SK-N-SH (cell line): ENCODE measurements around the gene FGF9. TPM values are rescaled to one million over a fixed set of nuclear protein-coding genes. Genes with fewer than 3 reads are reported as not detected.

Experiments used
- CTCF ChIA-PET: fragments of 300-600, 350-600 bp; formaldehyde crosslinking; extraction: SDS; loops from one replicate; lab custom pipeline; 2021; lab: Yijun Ruan, JAX
- POLR2A ChIA-PET: fragments of 350-600 bp; sonication (Branson Sonifier 250); formaldehyde crosslinking; extraction: SDS; loops from one replicate; lab custom pipeline; 2020; ENCODE audit warnings: antibody characterized with exemption, inconsistent platforms; lab: Yijun Ruan, JAX
- DNase-seq: peaks from one replicate; pipeline ENCODE4 v3.0.0; 2012
- H2AFZ ChIP-seq: fragments of 200-600 bp; sonication (generic); 2 replicates; pipeline ENCODE4 v1.8.1; 2016; ENCODE audit warnings: antibody characterized with exemption, mild to moderate bottlenecking, low read depth
- H3F3A ChIP-seq: fragments of 200-600 bp; sonication (generic); replicated peaks from 2 replicates; pipeline ENCODE3; 2016; ENCODE audit warnings: antibody characterized with exemption, mild to moderate bottlenecking; ENCODE audit not compliant: insufficient read depth
- H3K27ac ChIP-seq, 2 experiments: fragments of 200-500 bp in 1 of 2; fragments of 200-600 bp in 1 of 2; sonication (Bioruptor generic) in 1 of 2; sonication (generic), shearing (Covaris generic) in 1 of 2; 2 replicates each; pipeline versions ENCODE4 v1.5.1 to v1.6.1; 2014 to 2016; ENCODE audit warnings: low read depth in 2 of 2, inconsistent platforms in 1 of 2, low read length in 1 of 2, mild to moderate bottlenecking in 1 of 2, mixed read lengths in 1 of 2
- H3K27me3 ChIP-seq: fragments of 200-600 bp; sonication (generic), shearing (Covaris generic); 2 replicates; pipeline ENCODE4 v1.6.1; 2016; ENCODE audit warnings: mixed run types; ENCODE audit not compliant: insufficient read depth
- H3K36me3 ChIP-seq, 2 experiments: fragments of 200-500 bp in 1 of 2; fragments of 200-600 bp in 1 of 2; sonication (Bioruptor generic) in 1 of 2; sonication (generic) in 1 of 2; replicated peaks in 1 of 2; 2 replicates each; pipeline versions ENCODE3 to v1.5.1; 2014 to 2016; ENCODE audit warnings: low read length in 1 of 2, mild to moderate bottlenecking in 1 of 2; ENCODE audit not compliant: insufficient read depth in 2 of 2, control insufficient read depth in 1 of 2
- H3K4me1 ChIP-seq, 2 experiments: fragments of 200-500 bp in 1 of 2; fragments of 200-600 bp in 1 of 2; sonication (Bioruptor generic) in 1 of 2; sonication (generic), shearing (Covaris generic) in 1 of 2; 2 replicates each; pipeline versions ENCODE4 v1.5.1 to v1.6.1; 2014 to 2016; ENCODE audit warnings: low read depth in 1 of 2, low read length in 1 of 2, mixed run types in 1 of 2; ENCODE audit not compliant: insufficient read depth in 2 of 2, control insufficient read depth in 1 of 2
- H3K4me2 ChIP-seq: fragments of 200-600 bp; sonication (generic), shearing (Covaris generic); 2 replicates; pipeline ENCODE4 v1.6.1; 2017; ENCODE audit warnings: mixed run types
- H3K4me3 ChIP-seq, 2 experiments: fragments of 200-500 bp in 1 of 2; fragments of 200-600 bp in 1 of 2; sonication (Bioruptor generic) in 1 of 2; sonication (generic), shearing (Covaris generic) in 1 of 2; 2 replicates each; pipeline versions ENCODE4 v1.5.1 to v1.8.1; 2014 to 2016; ENCODE audit warnings: low read depth in 2 of 2, inconsistent platforms in 1 of 2, low read length in 1 of 2, mild to moderate bottlenecking in 1 of 2, mixed read lengths in 1 of 2, moderate library complexity in 1 of 2
- H3K79me2 ChIP-seq: fragments of 200-600 bp; sonication (generic); 2 replicates; pipeline ENCODE4 v1.8.1; 2017; ENCODE audit warnings: mild to moderate bottlenecking; ENCODE audit not compliant: insufficient read depth
- H3K9ac ChIP-seq: fragments of 200-600 bp; sonication (generic); 2 replicates; pipeline ENCODE4 v1.6.1; 2017; ENCODE audit warnings: mixed run types
- H3K9me2 ChIP-seq: fragments of 200-600 bp; sonication (generic); 2 replicates; pipeline ENCODE4 v1.6.1; 2017; ENCODE audit warnings: mixed run types
- H3K9me3 ChIP-seq: fragments of 200-600 bp; sonication (generic); 2 replicates; pipeline ENCODE4 v1.6.1; 2017; ENCODE audit warnings: mixed run types, mild to moderate bottlenecking, moderate library complexity
- H4K20me1 ChIP-seq: fragments of 200-600 bp; sonication (generic); 2 replicates; pipeline ENCODE4 v1.6.1; 2017; ENCODE audit warnings: mild to moderate bottlenecking, mixed run types; ENCODE audit not compliant: insufficient read depth
- CHD2 ChIP-seq: fragments of 150-350 bp; IDR thresholded peaks from 2 replicates; pipeline ENCODE4 v1.6.1; 2018; ENCODE audit warnings: low read length; ENCODE audit not compliant: partially characterized antibody
- CTCF ChIP-seq: fragments of 200-600 bp; sonication (generic); IDR thresholded peaks from 2 replicates; pipeline ENCODE4 v1.6.1; 2017; ENCODE audit warnings: antibody characterized with exemption, mild to moderate bottlenecking, moderate library complexity
- FOSL2 ChIP-seq: IDR thresholded peaks from 2 replicates; pipeline ENCODE4 v1.4.0; 2012; ENCODE audit warnings: low read depth, mild to moderate bottlenecking, moderate library complexity, borderline replicate concordance
- FOXM1 ChIP-seq: IDR thresholded peaks from 2 replicates; pipeline ENCODE4 v1.4.0; 2012; ENCODE audit warnings: low read depth, mild to moderate bottlenecking
- GABPA ChIP-seq: IDR thresholded peaks from 2 replicates; pipeline ENCODE4 v1.4.0; 2012; ENCODE audit warnings: low read depth, mild to moderate bottlenecking
- MEF2A ChIP-seq: IDR thresholded peaks from 2 replicates; pipeline ENCODE4 v1.4.0; 2012; ENCODE audit warnings: low read depth, borderline replicate concordance
- MXI1 ChIP-seq: IDR thresholded peaks from 2 replicates; pipeline ENCODE4 v1.6.1; 2012; ENCODE audit warnings: mild to moderate bottlenecking, low read depth, low read length, improper control_type of control experiment
- NFIC ChIP-seq: IDR thresholded peaks from 2 replicates; pipeline ENCODE4 v1.4.0; 2012; ENCODE audit warnings: borderline replicate concordance
- PBX3 ChIP-seq: IDR thresholded peaks from 2 replicates; pipeline ENCODE4; 2012
- POLR2AphosphoS5 ChIP-seq: IDR thresholded peaks from 2 replicates; pipeline ENCODE4 v1.6.1; 2012; ENCODE audit warnings: low read depth, low read length
- RAD21 ChIP-seq: IDR thresholded peaks from 2 replicates; pipeline ENCODE4 v1.6.1; 2012; ENCODE audit warnings: mild to moderate bottlenecking, low read length
- RCOR1 ChIP-seq: fragments of 150-350 bp; IDR thresholded peaks from 2 replicates; pipeline ENCODE4 v1.6.1; 2017; ENCODE audit warnings: antibody characterized with exemption, low read length
- RXRA ChIP-seq: IDR thresholded peaks from 2 replicates; pipeline ENCODE4 v1.4.0; 2012; ENCODE audit warnings: low read depth, mild to moderate bottlenecking, borderline replicate concordance
- SIN3A ChIP-seq: IDR thresholded peaks from 2 replicates; pipeline ENCODE4 v1.6.1; 2012; ENCODE audit warnings: low read depth, mild to moderate bottlenecking, low read length, moderate library complexity, borderline replicate concordance
- SMC3 ChIP-seq: IDR thresholded peaks from 2 replicates; pipeline ENCODE4 v1.6.1; 2012; ENCODE audit warnings: low read depth, low read length, improper control_type of control experiment
- TCF12 ChIP-seq: IDR thresholded peaks from 2 replicates; pipeline ENCODE4 v1.4.0; 2012
- TEAD4 ChIP-seq: IDR thresholded peaks from 2 replicates; pipeline ENCODE4 v1.4.0; 2012; ENCODE audit warnings: mild to moderate bottlenecking, borderline replicate concordance; ENCODE audit not compliant: insufficient read depth
- USF1 ChIP-seq: IDR thresholded peaks from 2 replicates; pipeline ENCODE4 v1.4.0; 2012; ENCODE audit warnings: low read depth, borderline replicate concordance
- WGBS: methylation state at CpG from one replicate; pipeline ENCODE4 v1.1.6; 2017; ENCODE audit warnings: low lambda C conversion rate; 5-methylcytosine and 5-hydroxymethylcytosine counted together
- polyA plus RNA-seq, 3 experiments: library from polyadenylated mRNA; depleted of rRNA; stranded (reverse); fragments of >200 nt; gene quantifications; 2 replicates each; pipeline ENCODE4 v1.2.3, GENCODE V29; 2012

The FGF9 gene
- polyA plus RNA-seq, 1 of the 3 experiments (the other 2 are of a cell fraction), result not detected

GRCh38 chr13:21738630-21739029, 67.8 kb downstream of the FGF9 start:
- Histone ChIP-seq H3K9me2 (no peaks in the 10 kb centered on the region), H3K4me1 (no peaks in the 10 kb centered on the region), H2AFZ (no peak overlapping the region), H3K9ac (no peak overlapping the region)
- no peak for TF ChIP-seq FOXM1
- no peak for TF ChIP-seq GABPA
- TF ChIP-seq TEAD4, result no peak
- TF ChIP-seq USF1, result no peak
- TF ChIP-seq RAD21, result no peak
- no peak for TF ChIP-seq MXI1
- TF ChIP-seq RCOR1, result no peak
- TF ChIP-seq SMC3, result no peak
- no peak for TF ChIP-seq RXRA
- TF ChIP-seq NFIC, result no peak
- TF ChIP-seq, all 33 proteins: peak for 0
- H3K4me2 ChIP-seq, result no peak overlapping the region
- no peaks in the 10 kb centered on the region for H3K79me2 ChIP-seq
- no peaks in the 10 kb centered on the region for H3F3A ChIP-seq
- H3K4me3 ChIP-seq, result no peak overlapping the region
- DNase-seq, result no peak
- H3K9me3 ChIP-seq, result no peaks in the 10 kb centered on the region
- H3K27me3 ChIP-seq, result peaks cover 42% of the 10 kb centered on the region; the same call in 1 of the 2 replicates
- POLR2A ChIA-PET, result no interaction called here
- 3% methylated on average over 3 of the region's 5 CpGs for WGBS
- H3K36me3 ChIP-seq, result no peaks in the 10 kb centered on the region
- no peak overlapping the region for H3K27ac ChIP-seq
- H4K20me1 ChIP-seq, result no peaks in the 10 kb centered on the region
- CTCF ChIA-PET, result no interaction called here

GRCh38 chr13:21739771-21740170, 68.9 kb downstream of the FGF9 start:
- Histone ChIP-seq H3K9me3 (no peaks in the 10 kb centered on the region), H3K79me2 (no peaks in the 10 kb centered on the region)
- POLR2A ChIA-PET, result no interaction called here

More at GRCh38 chr13:21739771-21740170, 68.9 kb downstream of the FGF9 start:
- Histone ChIP-seq H3K4me1 (no peaks in the 10 kb centered on the region), H4K20me1 (no peaks in the 10 kb centered on the region), H3F3A (no peaks in the 10 kb centered on the region), H3K4me3 (no peak overlapping the region), H3K9ac (no peak overlapping the region), H3K27ac (no peak overlapping the region), H2AFZ (no peak overlapping the region), H3K4me2 (no peak overlapping the region), H3K9me2 (no peaks in the 10 kb centered on the region), H3K27me3 (peaks cover 42% of the 10 kb centered on the region; the same call in 1 of the 2 replicates), H3K36me3 (no peaks in the 10 kb centered on the region)
- CTCF ChIA-PET, result no interaction called here
- DNase-seq, result no peak
- TF ChIP-seq MEF2A (no peak), RCOR1 (no peak), SMC3 (no peak), TCF12 (no peak), CTCF (no peak), PBX3 (no peak), NFIC (no peak), MXI1 (no peak), SIN3A (no peak), CHD2 (no peak), USF1 (no peak), FOSL2 (no peak), RXRA (no peak), RAD21 (no peak), POLR2AphosphoS5 (no peak)
- WGBS, result 3% methylated on average over 8 of the region's 8 CpGs
